ENCODE measurements around the gene MEG3. TPM values are rescaled to one million over a fixed set of nuclear protein-coding genes. Genes with fewer than 3 reads are reported as not detected.

The MEG3 gene
- total RNA-seq, 4 donors from 2014 or later: 34.9 to 169 (median 117) TPM

- no peak for TF ChIP-seq CTCF (IDR thresholded peaks at IDR 0.05)
- ATAC-seq (ENCODE audit: low FRiP score) (no peak), DNase-seq (ENCODE audit: low spot score) (no peak)
Measured at GRCh38 chr14:100824901-100825712, 811 bp upstream of the MEG3 start.

- no peak for DNase-seq (ENCODE audit: low spot score)
- TF ChIP-seq CTCF (IDR thresholded peaks at IDR 0.05): no peak
- no peak for ATAC-seq (ENCODE audit: low FRiP score)
Measured at GRCh38 chr14:100826391-100827100, 628 bp downstream of the MEG3 start.

GRCh38 chr14:100827101-100828021 is 1.4 kb downstream of the MEG3 start:
- TF ChIP-seq CTCF (IDR thresholded peaks at IDR 0.05): no peak
- ATAC-seq (ENCODE audit: low FRiP score) (no peak), DNase-seq (ENCODE audit: low spot score) (no peak)

GRCh38 chr14:100828031-100828769 is 2.3 kb downstream of the MEG3 start:
- TF ChIP-seq CTCF (IDR thresholded peaks at IDR 0.05): no peak
- peak; percentile 14 for ATAC-seq (ENCODE audit: low FRiP score)
- DNase-seq (ENCODE audit: low spot score): no peak

- TF ChIP-seq CTCF (IDR thresholded peaks at IDR 0.05): no peak
- ATAC-seq (ENCODE audit: low FRiP score) (no peak), DNase-seq (ENCODE audit: low spot score) (no peak)
Measured at GRCh38 chr14:100830681-100831080, 4.8 kb downstream of the MEG3 start.

- ATAC-seq (ENCODE audit: low FRiP score): no peak
Measured at GRCh38 chr14:100832311-100832960, 6.5 kb downstream of the MEG3 start.

More at GRCh38 chr14:100832311-100832960, 6.5 kb downstream of the MEG3 start:
- no peak for TF ChIP-seq CTCF (IDR thresholded peaks at IDR 0.05)
- no peak for DNase-seq (ENCODE audit: low spot score)

All from omental fat pad (tissue), 4 donors.